HG02852 (cell line): ENCODE measurements around the gene TBCB.
"Not testable (repeated sequence)": the region's sequence is repeated elsewhere in the genome, so short reads cannot be mapped to it uniquely, and the experiment has no call there.

Source experiments
- ATAC-seq: cut with Tn5 transposase; IDR thresholded peaks from one replicate; pipeline ENCODE4 v1.9.1; 2021; ENCODE audit warnings: mild to moderate bottlenecking, moderate library complexity; ENCODE audit not compliant: unreplicated experiment

Gene TBCB, protein sequence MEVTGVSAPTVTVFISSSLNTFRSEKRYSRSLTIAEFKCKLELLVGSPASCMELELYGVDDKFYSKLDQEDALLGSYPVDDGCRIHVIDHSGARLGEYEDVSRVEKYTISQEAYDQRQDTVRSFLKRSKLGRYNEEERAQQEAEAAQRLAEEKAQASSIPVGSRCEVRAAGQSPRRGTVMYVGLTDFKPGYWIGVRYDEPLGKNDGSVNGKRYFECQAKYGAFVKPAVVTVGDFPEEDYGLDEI

DNA sequence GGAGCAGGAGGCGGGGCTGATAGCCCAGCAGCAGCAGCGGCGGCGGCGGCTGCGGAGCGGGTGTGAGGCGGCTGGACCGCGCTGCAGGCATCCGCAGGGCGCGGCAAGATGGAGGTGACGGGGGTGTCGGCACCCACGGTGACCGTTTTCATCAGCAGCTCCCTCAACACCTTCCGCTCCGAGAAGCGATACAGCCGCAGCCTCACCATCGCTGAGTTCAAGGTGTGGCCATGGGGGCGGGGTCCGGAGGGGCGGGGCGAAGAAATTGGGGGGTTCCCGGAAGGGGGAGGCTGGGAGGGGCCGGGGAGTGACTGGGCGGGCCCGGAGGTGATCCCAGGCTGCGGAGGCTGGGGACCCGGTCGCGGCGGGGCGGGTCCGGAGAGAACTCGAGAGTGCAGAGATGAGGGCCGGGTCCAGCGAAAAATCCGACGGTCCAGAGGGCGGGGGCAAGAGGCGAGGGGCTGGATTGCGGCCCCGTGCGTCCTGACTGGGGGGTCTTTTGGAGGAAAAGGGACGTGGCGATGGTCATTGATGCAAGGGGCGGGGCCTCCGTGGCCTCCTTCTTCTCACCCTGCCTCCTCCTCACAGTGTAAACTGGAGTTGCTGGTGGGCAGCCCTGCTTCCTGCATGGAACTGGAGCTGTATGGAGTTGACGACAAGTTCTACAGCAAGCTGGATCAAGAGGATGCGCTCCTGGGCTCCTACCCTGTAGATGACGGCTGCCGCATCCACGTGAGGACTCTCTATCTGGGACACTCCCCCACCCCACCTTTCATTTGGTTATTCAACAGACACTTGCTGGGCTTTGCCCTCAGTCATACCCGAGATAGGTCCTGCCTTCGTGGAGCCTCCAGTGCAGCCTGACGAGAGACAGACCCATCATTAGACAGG is at the start of gene TBCB:
TBCB (plus strand) TSS at position 16 of the 891 bp plus-strand sequence; CDS start at position 109, 93 bp downstream.
- ATAC-seq, result no peak

DNA sequence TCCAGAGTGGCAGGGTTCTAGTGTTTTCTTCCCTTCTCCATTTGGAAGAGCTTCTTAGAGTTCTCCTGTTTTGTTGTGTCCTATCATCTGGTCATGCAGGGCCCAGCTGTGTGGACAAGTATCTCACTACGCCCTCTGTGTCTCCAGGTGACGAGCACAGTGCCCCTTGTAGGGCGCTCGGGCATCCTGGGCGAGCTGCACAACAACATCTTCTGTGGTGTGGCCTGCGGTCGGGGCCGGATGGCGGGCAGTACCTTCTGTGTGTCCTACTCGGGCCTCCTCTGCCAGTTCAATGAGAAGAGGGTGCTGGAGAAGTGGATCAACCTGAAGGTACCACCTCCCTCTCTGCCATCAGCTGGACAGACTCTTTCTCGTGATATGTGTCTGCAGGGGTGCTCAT is 47.6 kb upstream of the TBCB start:
- no peak for ATAC-seq

DNA sequence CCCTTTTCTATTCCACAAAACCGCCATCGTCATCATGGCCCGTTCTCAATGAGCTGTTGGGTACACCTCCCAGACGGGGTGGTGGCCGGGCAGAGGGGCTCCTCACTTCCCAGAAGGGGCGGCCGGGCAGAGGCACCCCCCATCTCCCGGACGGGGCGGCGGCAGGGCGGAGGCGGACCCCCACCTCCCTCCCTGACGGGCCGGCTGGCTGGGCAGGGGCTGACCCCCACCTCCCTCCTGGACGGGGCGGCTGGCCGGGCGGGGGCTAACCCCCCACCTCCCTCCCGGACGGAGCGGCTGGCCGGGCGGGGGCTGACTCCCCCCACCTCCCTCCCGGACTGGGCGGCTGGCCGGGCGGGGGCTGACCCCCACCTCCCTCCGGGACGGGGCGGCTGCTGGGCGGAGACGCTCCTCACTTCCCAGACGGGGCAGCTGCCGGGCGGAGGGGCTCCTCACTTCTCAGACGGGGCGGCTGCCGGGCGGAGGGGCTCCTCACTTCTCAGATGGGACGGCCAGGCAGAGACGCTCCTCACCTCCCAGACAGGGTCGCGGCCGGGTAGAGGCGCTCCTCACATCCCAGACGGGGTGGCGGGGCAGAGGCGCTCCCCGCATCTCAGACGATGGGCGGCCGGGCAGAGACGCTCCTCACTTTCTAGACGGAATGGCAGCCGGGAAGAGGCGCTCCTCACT is 46.3 kb upstream of the TBCB start:
- ATAC-seq, result not testable (repeated sequence)

DNA sequence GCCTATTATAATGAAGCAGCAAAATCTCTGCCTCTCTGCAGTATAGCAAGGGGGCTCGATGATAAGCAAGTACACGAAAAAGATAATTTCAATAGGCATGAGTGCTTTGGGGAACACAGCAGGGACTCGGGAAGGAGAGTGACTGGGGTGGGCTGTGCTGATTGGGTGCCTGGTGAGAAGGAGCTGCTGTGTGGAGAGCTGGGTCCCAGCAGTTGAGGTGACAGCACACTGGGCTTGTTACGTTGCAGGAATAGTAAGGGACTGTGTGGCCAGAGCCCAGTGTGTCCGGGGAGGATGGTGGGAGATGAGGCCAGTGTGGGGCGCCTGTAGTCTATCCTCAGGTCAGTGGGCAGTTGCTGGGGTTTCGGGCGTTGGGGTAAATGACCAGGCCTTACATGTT is 43.2 kb upstream of the TBCB start:
- no peak for ATAC-seq

DNA sequence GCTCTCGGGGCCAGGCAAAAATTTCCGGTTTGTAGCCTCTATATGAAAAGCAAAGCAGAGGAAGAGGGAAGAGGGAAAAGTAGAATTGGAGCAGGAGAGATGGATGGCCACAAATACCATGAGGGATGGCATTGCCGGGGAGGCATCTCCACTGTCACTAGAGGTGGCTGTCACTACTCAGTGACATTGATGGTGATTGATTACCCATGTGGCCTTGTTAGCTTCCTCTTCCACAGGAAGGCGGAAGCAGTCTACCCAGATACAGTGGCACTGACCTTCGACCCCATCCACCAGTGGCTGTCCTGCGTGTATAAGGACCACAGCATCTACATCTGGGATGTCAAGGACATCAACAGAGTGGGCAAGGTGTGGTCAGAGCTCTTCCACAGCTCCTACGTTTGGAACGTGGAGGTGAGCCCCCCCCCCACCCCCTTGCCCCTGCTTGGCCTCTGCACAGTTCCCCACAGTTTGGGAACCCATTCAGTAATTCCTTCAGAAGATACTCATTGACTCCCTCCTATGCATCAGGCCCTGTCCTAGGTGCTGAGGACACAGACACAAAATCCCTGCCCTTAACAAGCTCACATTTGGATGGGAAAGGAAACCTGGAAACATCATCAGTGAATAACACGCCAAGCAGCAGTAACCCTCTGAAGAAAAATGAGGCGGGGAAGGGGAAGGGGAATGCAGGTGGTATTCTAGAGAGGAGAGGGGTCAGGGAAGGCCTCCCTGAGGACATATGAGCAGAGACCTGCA is 42.0 kb upstream of the TBCB start:
- ATAC-seq, result no peak

DNA sequence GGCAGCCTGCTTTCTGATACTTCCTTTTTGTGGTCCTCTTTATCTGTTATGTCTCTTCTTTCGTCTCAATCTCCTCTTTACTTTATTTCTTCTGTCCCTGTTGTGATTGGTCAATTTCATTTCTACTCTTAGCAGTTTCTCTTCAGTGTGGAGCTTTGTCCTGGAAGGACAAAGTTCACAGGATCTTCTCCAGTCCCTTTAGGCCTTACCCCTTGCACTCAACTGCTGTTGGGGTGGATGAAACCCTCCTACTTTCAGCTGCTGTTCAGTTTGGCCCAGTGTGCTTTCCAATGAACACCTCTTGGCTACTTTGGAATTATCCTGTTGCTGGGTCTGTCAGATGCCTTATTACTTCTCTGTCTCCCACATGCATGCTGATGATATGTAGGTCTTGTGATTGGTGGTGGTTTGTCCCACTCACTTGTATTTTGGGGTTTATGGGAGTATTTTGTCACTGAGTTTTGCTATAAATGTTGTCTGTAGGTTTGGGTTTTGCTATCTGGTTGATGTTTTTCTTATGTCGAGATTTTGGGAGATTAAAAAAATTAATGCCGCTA is 35.8 kb upstream of the TBCB start:
- no peak for ATAC-seq

DNA sequence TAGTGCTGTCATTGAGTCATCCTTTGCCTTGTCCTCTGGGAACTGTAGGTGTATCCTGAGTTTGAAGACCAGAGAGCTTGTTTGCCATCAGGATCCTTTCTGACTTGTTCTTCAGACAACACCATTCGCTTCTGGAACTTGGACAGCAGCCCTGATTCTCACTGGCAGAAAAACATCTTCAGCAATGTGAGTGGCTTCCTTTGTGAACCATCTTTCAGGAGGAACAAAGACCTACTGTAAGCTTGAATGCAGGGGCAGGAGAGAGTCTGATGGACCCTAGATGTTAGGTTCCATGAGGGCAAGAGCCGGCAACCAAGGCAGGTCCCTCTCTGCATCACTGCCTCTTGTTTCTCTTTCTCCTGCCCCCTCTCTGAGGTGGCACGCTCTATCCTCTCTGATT is 33.9 kb upstream of the TBCB start:
- no peak for ATAC-seq

DNA sequence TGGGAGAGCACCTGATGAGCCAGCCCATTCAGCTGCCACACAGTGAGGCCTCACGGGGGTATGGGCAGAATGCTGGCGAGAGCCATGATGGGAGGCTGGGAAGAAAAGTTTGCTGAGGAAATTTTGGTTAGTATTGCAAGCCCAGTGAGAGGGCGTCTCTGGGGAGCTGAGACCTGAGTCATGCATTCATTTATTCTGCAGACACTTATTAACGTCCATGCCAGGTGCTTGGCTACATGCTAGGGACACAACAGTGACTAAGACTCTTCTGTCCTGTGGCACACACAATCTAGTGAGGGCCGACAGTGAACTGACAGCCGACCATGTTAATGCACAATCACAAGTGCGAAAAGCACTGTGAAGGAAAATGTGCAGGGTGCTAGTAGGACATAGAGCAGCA is 33.4 kb upstream of the TBCB start:
- no peak for ATAC-seq

DNA sequence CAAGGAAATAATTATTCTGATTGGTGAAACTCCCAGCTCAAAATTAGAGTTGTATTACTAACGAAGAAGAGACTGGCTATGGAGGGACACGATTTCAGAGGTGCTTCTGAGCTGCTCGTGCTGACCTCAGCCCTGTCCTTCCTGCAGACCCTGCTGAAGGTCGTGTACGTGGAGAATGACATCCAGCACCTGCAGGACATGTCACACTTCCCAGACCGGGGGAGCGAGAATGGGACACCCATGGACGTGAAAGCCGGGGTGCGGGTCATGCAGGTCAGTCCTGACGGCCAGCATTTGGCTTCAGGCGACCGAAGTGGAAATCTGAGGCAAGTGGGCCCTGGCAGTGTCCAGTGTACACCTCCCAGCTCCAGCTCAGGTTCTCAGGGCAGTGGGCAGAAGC is 32.4 kb upstream of the TBCB start:
- ATAC-seq, result no peak

DNA sequence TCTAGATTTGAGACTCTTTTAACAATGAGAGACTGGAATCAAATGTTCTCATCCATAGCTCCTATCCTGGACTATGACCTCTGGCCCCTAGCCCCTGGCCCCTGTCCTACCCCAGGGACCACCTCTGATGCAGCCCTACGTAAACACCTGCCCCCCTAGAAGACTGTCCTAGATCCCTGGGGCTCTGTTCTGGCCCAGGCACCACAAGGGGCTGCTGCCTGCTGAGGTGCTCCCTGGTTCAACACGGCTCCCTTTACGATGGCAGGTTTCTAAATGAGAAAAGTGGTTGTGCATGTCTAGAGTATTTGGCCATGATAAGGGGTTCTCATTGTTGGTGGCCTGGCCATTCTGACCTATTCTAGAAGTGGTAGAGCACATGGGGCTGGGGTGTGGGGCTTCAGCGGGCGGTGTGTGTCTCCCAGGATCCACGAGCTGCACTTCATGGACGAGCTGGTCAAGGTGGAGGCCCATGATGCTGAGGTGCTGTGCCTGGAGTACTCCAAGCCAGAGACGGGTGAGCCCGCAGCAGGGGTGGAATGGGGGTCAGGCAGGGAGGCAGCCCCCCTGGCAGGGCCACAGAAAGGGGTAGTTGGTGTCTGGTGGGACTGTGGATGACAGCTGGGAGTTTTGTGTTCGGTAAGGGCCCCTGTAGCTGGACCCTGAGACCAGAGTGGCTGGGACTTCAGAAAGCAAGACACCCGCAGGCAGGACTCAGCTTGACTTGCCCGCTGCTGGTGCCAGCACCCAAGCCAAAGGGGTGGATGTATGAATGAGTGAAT is 30.8 kb upstream of the TBCB start:
- no peak for ATAC-seq

DNA sequence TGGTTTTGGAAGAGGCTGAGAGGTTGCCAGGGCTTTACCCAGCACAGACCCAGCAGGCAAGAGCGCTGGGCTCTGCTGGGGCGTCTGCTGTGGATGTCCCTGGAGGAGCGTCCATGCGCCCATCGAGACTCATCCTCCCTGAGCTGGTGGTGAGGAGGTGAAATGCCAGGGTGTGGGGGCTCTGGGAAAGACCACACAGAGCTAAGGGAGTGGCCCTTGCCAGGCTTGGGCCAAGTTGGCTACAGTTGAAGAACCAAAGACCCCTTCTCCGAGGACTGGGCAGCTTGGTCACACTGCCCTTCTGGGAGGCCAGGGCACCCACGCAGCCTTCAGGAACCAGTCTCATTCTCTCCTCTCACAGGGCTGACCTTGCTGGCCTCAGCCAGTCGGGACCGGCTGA is 28.9 kb upstream of the TBCB start:
- no peak for ATAC-seq

DNA sequence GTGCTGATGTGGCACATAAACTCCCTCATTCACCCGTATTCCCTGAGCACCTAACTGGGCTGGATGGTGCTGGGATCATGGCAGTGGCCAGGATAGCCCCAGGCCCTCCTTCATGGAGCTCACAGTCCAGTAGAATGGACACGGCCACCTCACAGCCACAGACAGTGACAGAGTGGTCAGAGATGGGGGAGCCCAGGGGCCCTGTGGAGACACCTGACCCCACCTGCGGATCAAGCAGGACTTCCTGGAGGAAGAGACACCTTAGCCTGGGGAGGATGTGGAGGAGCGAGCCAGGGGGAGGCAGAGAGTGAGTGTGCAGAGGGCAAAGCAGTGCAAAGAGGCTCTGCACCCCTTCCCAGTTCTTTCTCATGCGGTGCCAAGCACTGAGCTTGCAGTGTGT is 25.4 kb upstream of the TBCB start:
- no peak for ATAC-seq

DNA sequence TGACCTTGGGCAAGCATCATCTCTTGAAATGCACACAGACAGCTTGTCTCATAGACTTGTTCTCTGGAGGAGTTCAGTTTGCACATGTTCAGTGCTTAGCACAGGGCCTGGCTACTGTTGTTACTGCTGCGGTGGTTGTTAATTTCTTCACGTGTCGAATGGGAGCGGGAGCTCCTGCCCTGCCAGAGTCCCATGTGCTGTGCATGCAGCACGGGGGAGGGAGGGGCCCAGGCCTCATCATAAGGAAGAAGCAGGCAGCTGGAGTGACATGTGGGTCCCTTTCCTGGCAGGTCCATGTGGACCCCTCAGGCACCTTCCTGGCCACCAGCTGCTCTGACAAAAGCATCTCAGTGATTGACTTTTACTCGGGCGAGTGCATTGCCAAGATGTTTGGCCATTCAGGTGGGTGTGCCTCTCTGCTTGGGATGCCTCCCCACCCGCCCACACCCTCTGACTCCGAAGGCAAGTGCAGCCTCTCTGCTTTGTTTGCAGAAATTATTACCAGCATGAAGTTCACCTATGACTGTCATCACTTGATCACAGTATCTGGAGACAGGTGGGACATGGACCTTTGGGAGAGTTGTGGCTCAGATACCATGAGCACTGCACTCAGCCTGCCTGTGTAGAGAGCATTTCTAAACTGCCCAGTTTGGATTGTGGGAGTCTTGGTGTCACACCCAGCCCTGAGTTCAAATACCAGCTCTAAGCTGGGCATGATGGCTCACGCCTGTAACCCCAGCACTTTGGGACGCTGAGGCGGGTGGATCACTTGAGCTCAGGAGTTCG is 24.2 kb upstream of the TBCB start:
- ATAC-seq, result no peak

DNA sequence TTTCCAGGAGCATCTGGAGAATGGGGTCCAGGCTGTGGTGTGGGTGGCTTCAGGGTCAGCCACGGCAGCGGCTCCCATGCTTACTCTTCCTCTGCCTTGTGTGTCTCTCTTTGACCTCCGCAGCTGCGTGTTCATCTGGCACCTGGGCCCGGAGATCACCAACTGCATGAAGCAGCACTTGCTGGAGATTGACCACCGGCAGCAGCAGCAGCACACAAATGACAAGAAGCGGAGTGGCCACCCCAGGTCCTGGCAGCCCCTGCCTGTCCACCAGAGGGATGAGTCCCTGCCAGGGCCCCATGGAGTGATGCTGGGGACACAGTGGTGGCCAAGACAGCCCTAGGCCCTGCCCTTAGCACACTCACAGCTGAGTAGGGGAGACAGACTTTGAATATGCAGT is 22.7 kb upstream of the TBCB start:
- no peak for ATAC-seq

DNA sequence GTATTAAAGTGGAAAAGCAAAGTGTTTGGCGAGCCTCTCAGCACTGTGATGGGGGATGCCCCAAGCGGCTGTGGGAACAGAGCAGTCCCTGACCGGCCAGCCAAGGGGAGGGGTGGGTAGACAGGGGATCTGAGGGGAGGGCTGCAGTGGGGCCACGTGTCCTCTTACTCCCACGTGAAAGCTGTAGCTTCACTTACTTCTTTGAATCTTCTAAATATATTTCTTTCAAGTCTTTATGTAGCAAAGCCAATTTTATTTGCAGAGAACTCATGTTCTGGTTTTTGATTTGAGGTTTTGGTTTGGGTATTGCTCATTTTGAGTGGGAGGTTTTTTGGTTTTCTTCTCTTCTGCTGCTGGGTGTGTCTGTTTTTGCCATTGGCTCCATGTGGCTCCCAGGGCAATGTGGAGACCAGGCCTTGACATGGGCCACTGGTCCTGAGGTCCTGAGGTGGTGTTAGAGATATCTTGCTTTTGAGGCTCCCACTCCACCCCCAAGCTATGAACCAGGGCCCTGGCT is 22.1 kb upstream of the TBCB start:
- ATAC-seq, result no peak

DNA sequence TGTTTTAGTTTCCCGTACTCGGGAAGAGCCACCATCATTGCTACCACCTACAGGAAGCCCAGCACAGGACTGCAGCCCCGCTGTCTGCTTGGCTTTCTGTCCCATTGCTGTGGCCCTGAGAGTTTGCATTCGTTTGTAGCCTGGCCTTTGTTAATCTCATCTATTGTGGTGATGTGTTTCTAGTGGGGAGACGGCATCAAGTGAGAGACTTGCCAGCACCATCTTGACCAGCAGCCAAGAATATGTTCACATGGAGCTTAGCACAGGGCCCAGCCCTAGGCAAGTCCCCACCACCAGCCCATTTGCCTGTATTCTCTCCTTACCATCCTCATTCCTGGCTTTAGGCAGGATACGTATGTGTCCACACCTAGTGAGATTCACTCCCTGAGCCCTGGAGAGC is 21.6 kb upstream of the TBCB start:
- ATAC-seq, result no peak

DNA sequence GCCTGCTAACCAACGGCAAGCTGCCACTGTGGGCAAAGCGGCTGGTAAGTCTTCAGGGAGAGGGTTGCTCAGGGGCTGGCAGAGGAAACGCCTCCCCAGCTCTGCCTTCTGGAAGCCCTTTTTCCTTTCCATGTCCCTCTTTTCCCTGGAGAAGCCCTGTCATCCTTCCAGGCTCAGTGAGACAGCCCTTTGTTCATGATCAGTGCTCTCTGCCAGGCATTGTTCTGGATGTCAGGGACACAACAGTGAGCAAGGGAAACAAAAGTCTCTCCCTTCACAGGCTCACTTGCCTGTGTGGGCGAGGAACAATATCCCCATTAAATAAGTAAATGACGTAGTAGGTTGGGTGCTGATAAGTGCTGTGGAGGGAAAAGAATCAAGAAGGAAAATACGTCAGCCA is 18.2 kb upstream of the TBCB start:
- ATAC-seq, result no peak

DNA sequence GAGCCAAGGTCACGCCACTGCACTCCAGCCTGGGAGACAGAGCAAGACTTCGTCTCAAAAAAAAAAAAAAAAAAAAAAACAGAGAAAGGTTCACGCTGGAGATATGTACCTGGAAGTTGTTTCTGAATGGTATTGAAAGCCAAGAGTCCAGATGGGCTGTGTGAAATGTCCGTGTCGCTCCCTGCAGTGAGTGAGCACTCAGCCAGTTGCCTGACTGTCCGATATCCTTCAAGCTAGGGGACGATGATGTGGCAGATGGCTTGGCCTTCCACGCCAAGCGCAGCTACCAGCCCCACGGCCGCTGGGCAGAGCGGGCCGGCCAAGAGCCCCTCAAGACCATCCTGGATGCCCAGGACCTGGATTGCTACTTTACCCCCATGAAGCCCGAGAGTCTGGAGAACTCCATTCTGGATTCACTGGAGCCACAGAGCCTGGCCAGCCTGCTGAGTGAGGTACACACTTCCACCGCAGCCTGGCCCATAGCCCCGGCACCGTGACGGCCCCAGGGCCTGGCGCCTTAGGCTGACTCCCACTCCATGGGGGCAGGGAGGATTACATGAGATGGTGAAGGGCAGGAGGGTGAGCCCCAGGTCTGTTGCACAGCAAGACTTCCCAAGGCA is 16.0 kb upstream of the TBCB start:
- ATAC-seq, result no peak

DNA sequence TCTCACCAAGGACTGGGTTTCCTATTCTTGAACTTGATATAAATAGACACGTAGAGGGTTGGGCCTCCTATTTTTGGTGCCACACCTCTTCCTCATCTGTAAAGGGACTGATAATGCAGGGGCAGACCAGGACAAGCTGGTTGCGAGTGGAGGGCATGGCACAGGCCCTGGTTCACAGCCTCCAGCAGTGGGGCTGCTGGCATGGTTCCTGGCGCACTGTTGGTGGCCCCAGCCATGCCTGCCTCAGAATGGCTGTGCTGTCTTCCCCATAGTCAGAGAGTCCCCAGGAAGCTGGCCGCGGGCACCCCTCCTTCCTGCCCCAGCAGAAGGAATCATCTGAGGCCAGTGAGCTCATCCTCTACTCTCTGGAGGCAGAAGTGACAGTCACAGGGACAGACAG is 14.8 kb upstream of the TBCB start:
- no peak for ATAC-seq
